Kidney epithelial cell (primary cell): Measurements from ENCODE around the gene IL20. TPM values are rescaled to one million over a fixed set of nuclear protein-coding genes. Genes with fewer than 3 reads are reported as not detected.

ENCODE experiments used
- DNase-seq: peaks from one replicate; pipeline ENCODE4 v3.0.0-alpha.2; 2010; ENCODE audit warnings: low read depth
- H3K27me3 ChIP-seq: 2 replicates; pipeline ENCODE4 v1.6.0; 2011; ENCODE audit warnings: low read length; ENCODE audit not compliant: control insufficient read depth, insufficient read depth
- H3K36me3 ChIP-seq: 2 replicates; pipeline ENCODE4 v1.5.1; 2011; ENCODE audit warnings: low read length; ENCODE audit not compliant: control insufficient read depth, insufficient read depth
- H3K4me3 ChIP-seq: 2 replicates; pipeline ENCODE4 v1.5.1; 2011; ENCODE audit warnings: low read depth, mild to moderate bottlenecking, control low read depth, low read length
- total RNA-seq: library from RNA; depleted of rRNA; stranded (reverse); fragments of >200 nt; gene quantifications from 2 replicates; pipeline ENCODE4 v1.2.3, GENCODE V29; 2015
- TF ChIP-seq, protein P1 (sequence below): IDR thresholded peaks from 2 replicates; pipeline ENCODE4 v1.5.1; 2011; ENCODE audit warnings: mild to moderate bottlenecking, moderate library complexity, low read length, control low read depth, inconsistent platforms; ENCODE audit not compliant: insufficient read depth, poor library complexity, severe bottlenecking

The IL20 gene
- total RNA-seq = not detected in 2 replicates

- no peak within 1 kb of the TSS for H3K4me3 ChIP-seq
- H3K36me3 ChIP-seq = no peaks in the 10 kb centered on the region
- TF ChIP-seq, protein P1, sequence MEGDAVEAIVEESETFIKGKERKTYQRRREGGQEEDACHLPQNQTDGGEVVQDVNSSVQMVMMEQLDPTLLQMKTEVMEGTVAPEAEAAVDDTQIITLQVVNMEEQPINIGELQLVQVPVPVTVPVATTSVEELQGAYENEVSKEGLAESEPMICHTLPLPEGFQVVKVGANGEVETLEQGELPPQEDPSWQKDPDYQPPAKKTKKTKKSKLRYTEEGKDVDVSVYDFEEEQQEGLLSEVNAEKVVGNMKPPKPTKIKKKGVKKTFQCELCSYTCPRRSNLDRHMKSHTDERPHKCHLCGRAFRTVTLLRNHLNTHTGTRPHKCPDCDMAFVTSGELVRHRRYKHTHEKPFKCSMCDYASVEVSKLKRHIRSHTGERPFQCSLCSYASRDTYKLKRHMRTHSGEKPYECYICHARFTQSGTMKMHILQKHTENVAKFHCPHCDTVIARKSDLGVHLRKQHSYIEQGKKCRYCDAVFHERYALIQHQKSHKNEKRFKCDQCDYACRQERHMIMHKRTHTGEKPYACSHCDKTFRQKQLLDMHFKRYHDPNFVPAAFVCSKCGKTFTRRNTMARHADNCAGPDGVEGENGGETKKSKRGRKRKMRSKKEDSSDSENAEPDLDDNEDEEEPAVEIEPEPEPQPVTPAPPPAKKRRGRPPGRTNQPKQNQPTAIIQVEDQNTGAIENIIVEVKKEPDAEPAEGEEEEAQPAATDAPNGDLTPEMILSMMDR = peak; percentile 88
- DNase-seq = no peak
- H3K27me3 ChIP-seq = peaks cover 6% of the 10 kb centered on the region
These were observed at the start of gene IL20 for GRCh38 chr1:206864939-206865671. Gene IL20 (plus strand): TSS chr1:206865623. CDS start chr1:206865853, 230 bp downstream.

GRCh38 chr1:206816390-206817287, 48.8 kb upstream of the IL20 start:
- no peaks in the 10 kb centered on the region for H3K36me3 ChIP-seq
- no peaks in the 10 kb centered on the region for H3K27me3 ChIP-seq
- no peak overlapping the region for H3K4me3 ChIP-seq
- no peak for DNase-seq
- TF ChIP-seq, protein P1 = no peak

GRCh38 chr1:206821493-206821892, 43.9 kb upstream of the IL20 start:
- TF ChIP-seq, protein P1 = no peak

DNA sequence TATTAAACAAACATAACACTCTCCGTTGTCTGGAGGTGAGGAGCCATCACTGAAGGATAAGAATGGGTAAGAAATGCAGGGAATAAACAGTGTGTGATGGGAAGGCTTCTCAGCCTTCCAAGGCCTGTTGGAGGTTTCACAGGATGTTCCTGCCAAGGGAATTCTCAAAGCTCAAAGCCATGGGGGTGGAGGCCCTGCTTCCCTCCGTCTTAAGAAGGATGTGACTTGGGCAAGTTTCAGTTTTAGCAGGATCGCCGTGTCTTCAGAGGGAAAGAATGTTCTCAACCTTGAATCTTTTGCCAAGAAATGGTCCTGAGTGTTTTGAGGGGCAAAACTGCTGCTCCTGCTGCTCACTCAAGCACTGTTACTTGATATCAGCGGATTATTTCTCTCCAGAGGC, 41.7 kb upstream of the IL20 start:
- Histone ChIP-seq H3K36me3 (no peaks in the 10 kb centered on the region), H3K4me3 (no peak overlapping the region), H3K27me3 (no peaks in the 10 kb centered on the region)
- no peak for DNase-seq
- TF ChIP-seq, protein P1 = no peak

More at GRCh38 chr1:206821493-206821892, 43.9 kb upstream of the IL20 start:
- DNase-seq = no peak
- no peak overlapping the region for H3K4me3 ChIP-seq
- no peaks in the 10 kb centered on the region for H3K36me3 ChIP-seq
- H3K27me3 ChIP-seq = no peaks in the 10 kb centered on the region

DNA sequence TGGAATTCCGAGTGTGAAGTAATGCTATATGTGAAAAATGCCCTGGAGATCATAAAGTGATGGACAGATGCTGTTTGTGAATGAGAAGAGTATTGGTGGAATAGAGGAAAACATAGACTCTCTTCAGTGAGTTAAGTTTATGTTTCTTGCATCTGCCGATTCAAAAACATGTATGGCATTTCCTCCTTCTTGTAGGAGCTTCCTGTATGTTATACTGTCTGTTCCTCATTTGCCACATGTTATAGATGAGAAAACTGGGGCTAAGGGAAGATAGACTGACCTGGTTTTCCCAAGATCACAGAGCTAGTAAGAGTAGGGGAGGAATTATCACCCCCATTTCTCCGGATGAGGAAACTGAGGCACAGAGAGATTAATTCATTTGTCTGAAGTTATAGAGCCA, 41.1 kb upstream of the IL20 start:
- DNase-seq = no peak
- H3K36me3 ChIP-seq = no peaks in the 10 kb centered on the region
- H3K27me3 ChIP-seq = no peaks in the 10 kb centered on the region
- H3K4me3 ChIP-seq = no peak overlapping the region
- TF ChIP-seq, protein P1 = no peak
